H9 (cell line): ENCODE results near the gene FOXL1. TPM values are rescaled to one million over a fixed set of nuclear protein-coding genes. Genes with fewer than 3 reads are reported as not detected.

Experiments
- DNase-seq: peaks from one replicate; pipeline ENCODE4 v3.0.0-alpha.2; 2017
- H2AFZ ChIP-seq: one replicate; pipeline ENCODE4 v1.6.1; 2013; ENCODE audit warnings: mild to moderate bottlenecking, low read length, control low read depth, moderate library complexity
- H2AK5ac ChIP-seq: 2 replicates; pipeline ENCODE4 v1.6.1; 2013; ENCODE audit warnings: low read length, control low read depth, mixed read lengths; ENCODE audit not compliant: insufficient read length
- H2BK120ac ChIP-seq: one replicate; pipeline ENCODE4 v1.6.1; 2013; ENCODE audit warnings: low read depth, mild to moderate bottlenecking, low read length, control low read depth, inconsistent platforms; ENCODE audit not compliant: poor library complexity, severe bottlenecking
- H2BK12ac ChIP-seq: 2 replicates; pipeline ENCODE4 v1.6.1; 2013; ENCODE audit warnings: low read length, control low read depth, mixed read lengths, low read depth; ENCODE audit not compliant: insufficient read length
- H2BK15ac ChIP-seq: 2 replicates; pipeline ENCODE4 v1.6.1; 2013; ENCODE audit warnings: low read depth, low read length, control low read depth
- H2BK20ac ChIP-seq: one replicate; pipeline ENCODE4 v1.6.1; 2013; ENCODE audit warnings: low read depth, mild to moderate bottlenecking, low read length, control low read depth, inconsistent platforms; ENCODE audit not compliant: poor library complexity, severe bottlenecking
- H2BK5ac ChIP-seq: 2 replicates; pipeline ENCODE4 v1.6.1; 2013; ENCODE audit warnings: low read length, control low read depth, mixed read lengths; ENCODE audit not compliant: insufficient read length
- H3K14ac ChIP-seq: 2 replicates; pipeline ENCODE4 v1.6.1; 2013; ENCODE audit warnings: low read length, control low read depth; ENCODE audit not compliant: insufficient read depth
- H3K18ac ChIP-seq: 2 replicates; pipeline ENCODE4 v1.6.1; 2013; ENCODE audit warnings: low read depth, mild to moderate bottlenecking, mixed read lengths, low read length, control low read depth; ENCODE audit not compliant: insufficient read length
- H3K23ac ChIP-seq: 2 replicates; pipeline ENCODE4 v1.6.1; 2013; ENCODE audit warnings: low read length, control low read depth, mixed read lengths, low read depth; ENCODE audit not compliant: insufficient read length
- H3K23me2 ChIP-seq: 2 replicates; pipeline ENCODE4 v1.6.1; 2013; ENCODE audit warnings: low read depth, mild to moderate bottlenecking, mixed read lengths, low read length, control low read depth; ENCODE audit not compliant: insufficient read length, poor library complexity, severe bottlenecking
- H3K27ac ChIP-seq: 2 replicates; pipeline ENCODE4 v1.5.1; 2013; ENCODE audit warnings: low read length, control low read depth, mixed read lengths, low read depth; ENCODE audit not compliant: insufficient read length
- H3K27me3 ChIP-seq: 2 replicates; pipeline ENCODE4 v1.6.1; 2013; ENCODE audit warnings: low read length, control low read depth, inconsistent platforms; ENCODE audit not compliant: insufficient read depth
- H3K4ac ChIP-seq: 2 replicates; pipeline ENCODE4 v1.6.1; 2013; ENCODE audit warnings: low read depth, mild to moderate bottlenecking, control low read depth, inconsistent platforms, low read length, moderate library complexity
- H3K4me1 ChIP-seq: 2 replicates; pipeline ENCODE4 v1.6.1; 2013; ENCODE audit warnings: low read length, control low read depth, inconsistent platforms; ENCODE audit not compliant: insufficient read depth
- H3K4me2 ChIP-seq: 2 replicates; pipeline ENCODE4 v1.6.1; 2013; ENCODE audit warnings: low read length, control low read depth, mixed read lengths; ENCODE audit not compliant: insufficient read length, insufficient read depth
- H3K56ac ChIP-seq: 2 replicates; pipeline ENCODE4 v1.6.1; 2013; ENCODE audit warnings: low read depth, mild to moderate bottlenecking, mixed read lengths, low read length, control low read depth; ENCODE audit not compliant: insufficient read length
- H3K79me1 ChIP-seq: 2 replicates; pipeline ENCODE4 v1.6.1; 2013; ENCODE audit warnings: low read depth, mild to moderate bottlenecking, moderate library complexity, low read length, control low read depth, inconsistent platforms; ENCODE audit not compliant: insufficient read depth, poor library complexity, severe bottlenecking
- H3K79me2 ChIP-seq: 2 replicates; pipeline ENCODE4 v1.6.1; 2013; ENCODE audit warnings: low read length, control low read depth, inconsistent platforms; ENCODE audit not compliant: insufficient read depth
- H3K9ac ChIP-seq: 2 replicates; pipeline ENCODE4 v1.6.1; 2013; ENCODE audit warnings: low read length, control low read depth, mixed read lengths; ENCODE audit not compliant: insufficient read length; ENCODE audit errors: extremely low read depth
- H3K9me3 ChIP-seq: one replicate; pipeline ENCODE4 v1.6.1; 2013; ENCODE audit warnings: low read depth, low read length, inconsistent platforms; ENCODE audit not compliant: control insufficient read depth
- H3T11ph ChIP-seq: one replicate; pipeline ENCODE4 v1.6.1; 2013; ENCODE audit warnings: mild to moderate bottlenecking, low read length, control low read depth, inconsistent platforms
- H4K20me1 ChIP-seq: one replicate; pipeline ENCODE4 v1.6.1; 2013; ENCODE audit not compliant: control insufficient read depth, insufficient read length, insufficient read depth
- H4K5ac ChIP-seq: 2 replicates; pipeline ENCODE4 v1.6.1; 2013; ENCODE audit warnings: low read depth, mild to moderate bottlenecking, mixed read lengths, low read length, control low read depth; ENCODE audit not compliant: insufficient read length
- H4K8ac ChIP-seq: replicated peaks from 2 replicates; pipeline ENCODE4 v1.6.1; 2013; ENCODE audit warnings: low read length, control low read depth, mixed read lengths, low read depth; ENCODE audit not compliant: insufficient read length
- H4K91ac ChIP-seq: 2 replicates; pipeline ENCODE4 v1.6.1; 2013; ENCODE audit warnings: low read depth, mild to moderate bottlenecking, moderate library complexity, mixed read lengths, low read length, control low read depth; ENCODE audit not compliant: insufficient read length
- H3K27ac Mint-ChIP-seq, 3 experiments: 2 replicates in 2 of 3; 3 replicates in 1 of 3; pipeline ENCODE4 v1.8.0; 2020 to 2021; ENCODE audit warnings: mixed read lengths in 3 of 3, mild to moderate bottlenecking in 1 of 3, moderate library complexity in 1 of 3
- H3K27me3 Mint-ChIP-seq: 2 replicates; pipeline ENCODE4 v1.8.0; 2021; ENCODE audit warnings: low read depth, mild to moderate bottlenecking, moderate library complexity, mixed read lengths
- H3K36me3 Mint-ChIP-seq, 3 experiments: 2 replicates in 2 of 3; 3 replicates in 1 of 3; pipeline ENCODE4 v1.8.0; 2020 to 2021; ENCODE audit warnings: low read depth in 3 of 3, mixed read lengths in 3 of 3; ENCODE audit not compliant: insufficient read depth in 1 of 3
- H3K4me1 Mint-ChIP-seq, 2 experiments: 2 replicates each; pipeline ENCODE4 v1.8.0; 2020; ENCODE audit warnings: mixed read lengths in 2 of 2
- H3K4me3 Mint-ChIP-seq, 2 experiments: 2 replicates in 1 of 2; 3 replicates in 1 of 2; pipeline ENCODE4 v1.8.0; 2020 to 2021; ENCODE audit warnings: mild to moderate bottlenecking in 2 of 2, mixed read lengths in 2 of 2, moderate library complexity in 1 of 2
- H3K9me3 Mint-ChIP-seq, 2 experiments: 2 replicates in 1 of 2; 3 replicates in 1 of 2; pipeline ENCODE4 v1.8.0; 2020; ENCODE audit warnings: mild to moderate bottlenecking in 2 of 2, mixed read lengths in 2 of 2, moderate library complexity in 1 of 2
- CTCF ChIP-seq: fragments of 200-600 bp; sonication (generic); conservative IDR thresholded peaks from 3 replicates; pipeline ENCODE4 v1.8.0; 2021; ENCODE audit warnings: antibody characterized with exemption, mild to moderate bottlenecking
- WGBS: extraction: QIAGEN DNeasy Blood & Tissue Kit; methylation state at CpG from one replicate; pipeline ENCODE4 v1.1.7; 2013; ENCODE audit warnings: missing lambda C conversion rate, low lambda C conversion rate, mixed read lengths; ENCODE audit not compliant: insufficient read length; ENCODE audit errors: extremely low coverage; 5-methylcytosine and 5-hydroxymethylcytosine counted together
- total RNA-seq: library from RNA; stranded (reverse); gene quantifications from 2 replicates; pipeline ENCODE4 v1.2.1, GENCODE V29; 2021

FOXL1 gene
- total RNA-seq, 1 experiment from 2014 or later = 0.09 TPM

DNA sequence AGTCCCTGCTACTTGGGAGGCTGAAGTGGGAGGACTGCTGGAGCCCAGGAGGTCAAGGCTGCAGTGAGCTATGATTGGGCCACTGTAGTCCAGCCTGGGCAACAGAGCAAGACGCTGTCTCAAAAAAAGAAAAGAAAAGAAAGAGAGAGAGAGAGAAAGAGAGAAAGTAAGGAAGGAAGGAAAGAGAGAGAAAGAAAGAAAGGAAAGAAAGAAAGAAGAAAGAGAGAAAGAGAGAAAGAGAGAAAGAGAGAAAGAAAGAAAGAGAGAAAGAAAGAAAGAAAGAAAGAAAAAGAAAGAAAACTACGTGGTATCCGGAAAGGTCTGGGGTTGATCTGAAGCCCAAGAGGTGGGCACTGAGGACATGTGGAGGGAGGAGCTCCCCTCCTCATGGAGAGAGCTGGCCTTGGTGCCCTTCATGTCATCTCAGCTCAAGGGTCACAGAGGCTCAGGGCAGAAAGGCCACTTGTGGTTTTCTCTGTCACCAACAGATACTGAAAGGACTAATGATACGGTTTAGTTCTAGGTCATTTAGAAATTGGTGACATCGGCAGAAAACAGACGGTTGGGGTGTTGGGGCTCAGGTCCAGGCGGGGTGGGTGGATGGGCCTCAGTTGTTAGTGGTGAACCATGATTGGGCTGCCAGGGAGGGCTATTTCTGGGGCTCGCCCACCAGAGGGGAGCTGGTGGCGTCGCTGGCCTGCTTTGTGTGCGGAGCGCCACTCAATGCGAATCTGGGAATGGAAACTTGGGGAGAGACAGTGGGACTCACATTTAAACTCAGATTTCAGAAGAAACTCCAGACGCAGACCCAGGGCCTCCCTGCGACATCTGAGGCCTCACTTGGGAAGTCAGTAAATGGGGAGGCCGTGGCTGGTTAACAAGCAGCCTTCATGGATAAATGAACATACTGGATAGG, 44.6 kb downstream of the FOXL1 start:
- Mint-ChIP-seq H3K4me3 (no peak overlapping the region; a peak in 1 of 5 replicates), H3K4me1 (peaks cover 3 to 11% of the 10 kb centered on the region in 2 experiments; a peak in 3 of 4 replicates), H3K27ac (no peak overlapping the region; a peak in 1 of 7 replicates), H3K36me3 (no peaks in the 10 kb centered on the region; a peak in 1 of 7 replicates), H3K27me3 (peaks cover 6% of the 10 kb centered on the region), H3K9me3 (no peaks in the 10 kb centered on the region)
- no peak overlapping the region for H4K8ac ChIP-seq
- no peaks in the 10 kb centered on the region for H3K9me3 ChIP-seq
- H4K20me1 ChIP-seq = no peaks in the 10 kb centered on the region
- H2BK120ac ChIP-seq = no peak overlapping the region
- no peak overlapping the region for H3K4ac ChIP-seq
- H3K27ac ChIP-seq = no peak overlapping the region
- H4K91ac ChIP-seq = no peak overlapping the region
- no peak overlapping the region for H3K14ac ChIP-seq
- H3K56ac ChIP-seq = no peak overlapping the region
- no peak overlapping the region for H2AK5ac ChIP-seq
- no peak overlapping the region for H3K18ac ChIP-seq
- no peak for TF ChIP-seq CTCF
- no peak overlapping the region for H3K9ac ChIP-seq
- H3K79me1 ChIP-seq = no peaks in the 10 kb centered on the region
- DNase-seq = no peak
- H2BK20ac ChIP-seq = no peak overlapping the region
- H3T11ph ChIP-seq = no peak overlapping the region
- H2BK15ac ChIP-seq = no peak overlapping the region
- H3K23me2 ChIP-seq = no peaks in the 10 kb centered on the region
- no peaks in the 10 kb centered on the region for H3K4me1 ChIP-seq
- no peak overlapping the region for H2AFZ ChIP-seq
- no peak overlapping the region for H2BK5ac ChIP-seq
- no peak overlapping the region for H3K4me2 ChIP-seq
- no peaks in the 10 kb centered on the region for H3K27me3 ChIP-seq
- no peak overlapping the region for H3K23ac ChIP-seq
- H4K5ac ChIP-seq = no peak overlapping the region
- WGBS = no CpG with 5 or more reads among the region's 16 CpGs
- H2BK12ac ChIP-seq = no peak overlapping the region
- H3K79me2 ChIP-seq = no peaks in the 10 kb centered on the region
